Smooth muscle cell of the brain vasculature (primary cell): Measurements from ENCODE around the gene PET100.

Source experiments
- DNase-seq: peaks from one replicate; pipeline ENCODE4 v3.0.0-alpha.2; 2012; ENCODE audit warnings: low read depth, low spot score

The PET100 gene

GRCh38 chr19:7650148-7650547 lies 20.6 kb downstream of the PET100 start:
- DNase-seq, result no peak

GRCh38 chr19:7652061-7652641 lies 22.6 kb downstream of the PET100 start:
- peak; percentile 46 for DNase-seq

GRCh38 chr19:7654401-7654800 lies 24.8 kb downstream of the PET100 start:
- DNase-seq, result no peak

GRCh38 chr19:7655581-7655980 lies 26.0 kb downstream of the PET100 start:
- DNase-seq, result no peak

GRCh38 chr19:7657131-7657751 lies 27.6 kb downstream of the PET100 start:
- no peak for DNase-seq

- no peak for DNase-seq
These were observed 28.7 kb downstream of the PET100 start for GRCh38 chr19:7658219-7658686.

GRCh38 chr19:7661744-7662538 lies 32.3 kb downstream of the PET100 start:
- no peak for DNase-seq

GRCh38 chr19:7662657-7663056 lies 33.1 kb downstream of the PET100 start:
- no peak for DNase-seq

- no peak for DNase-seq
These were observed 34.1 kb downstream of the PET100 start for GRCh38 chr19:7663706-7664105.

GRCh38 chr19:7665076-7665475 lies 35.5 kb downstream of the PET100 start:
- DNase-seq, result no peak

- no peak for DNase-seq
These were observed 39.2 kb downstream of the PET100 start, which contains the start of gene RETN for GRCh38 chr19:7668842-7669241. RETN (plus strand) TSS chr19:7669049; CDS start chr19:7669327, 278 bp downstream.

GRCh38 chr19:7669641-7670040 lies 40.0 kb downstream of the PET100 start:
- DNase-seq, result no peak

- DNase-seq, result no peak
These were observed 40.7 kb downstream of the PET100 start for GRCh38 chr19:7670150-7670783.

GRCh38 chr19:7670790-7671189 lies 41.2 kb downstream of the PET100 start:
- no peak for DNase-seq

GRCh38 chr19:7672522-7672921 lies 42.9 kb downstream of the PET100 start:
- DNase-seq, result no peak

GRCh38 chr19:7674010-7675005 lies 44.7 kb downstream of the PET100 start:
- no peak for DNase-seq

GRCh38 chr19:7676376-7676775 lies 46.8 kb downstream of the PET100 start:
- DNase-seq, result no peak

- DNase-seq, result no peak
These were observed 47.3 kb downstream of the PET100 start, which contains the start of gene MCEMP1 for GRCh38 chr19:7676854-7677253. MCEMP1 (plus strand) TSS chr19:7677090; CDS start chr19:7677121, 31 bp downstream.

GRCh38 chr19:7677669-7678311 lies 48.2 kb downstream of the PET100 start:
- DNase-seq, result no peak
